ENCODE results near the gene ZNF385C.

- TF ChIP-seq CTCF (conservative IDR thresholded peaks at IDR 0.05 in 1 of 2, IDR thresholded peaks at IDR 0.05 in 1 of 2; ENCODE audit: low read depth in 1 of 2, low read length in 2 of 2): no peak
- TF ChIP-seq EZH2 (IDR thresholded peaks at IDR 0.05; ENCODE audit: low read length, missing control alignments): no peak
These were observed 6.0 kb upstream of the ZNF385C start for GRCh38 chr17:42104264-42104663.
